ES-I3 (cell line): Measurements from ENCODE around the gene SV2C.
"Not testable (repeated sequence)": the region's sequence is repeated elsewhere in the genome, so short reads cannot be mapped to it uniquely, and the experiment has no call there.

Experiments used
- H3K36me3 ChIP-seq: 2 replicates; pipeline ENCODE4 v1.6.1; 2013; ENCODE audit warnings: mild to moderate bottlenecking, low read length, control low read depth, moderate library complexity; ENCODE audit not compliant: insufficient read depth
- H3K4me1 ChIP-seq: 2 replicates; pipeline ENCODE4 v1.6.1; 2013; ENCODE audit warnings: mild to moderate bottlenecking, control low read depth, low read length; ENCODE audit not compliant: insufficient read depth
- H3K9ac ChIP-seq: 2 replicates; pipeline ENCODE4 v1.6.1; 2013; ENCODE audit warnings: low read depth, mild to moderate bottlenecking, low read length, moderate library complexity
- H3K9me3 ChIP-seq: 2 replicates; pipeline ENCODE4 v1.6.1; 2013; ENCODE audit warnings: mild to moderate bottlenecking, low read length, moderate library complexity; ENCODE audit not compliant: control insufficient read depth, insufficient read depth

The SV2C gene

GRCh38 chr5:76084496-76085242 lies 1.5 kb downstream of the SV2C start:
- H3K4me1 ChIP-seq, result no peaks in the 10 kb centered on the region
- H3K36me3 ChIP-seq, result no peaks in the 10 kb centered on the region
- no peaks in the 10 kb centered on the region for H3K9me3 ChIP-seq
- peak overlapping the region; percentile 57; the same call in 1 of the 2 replicates for H3K9ac ChIP-seq

DNA sequence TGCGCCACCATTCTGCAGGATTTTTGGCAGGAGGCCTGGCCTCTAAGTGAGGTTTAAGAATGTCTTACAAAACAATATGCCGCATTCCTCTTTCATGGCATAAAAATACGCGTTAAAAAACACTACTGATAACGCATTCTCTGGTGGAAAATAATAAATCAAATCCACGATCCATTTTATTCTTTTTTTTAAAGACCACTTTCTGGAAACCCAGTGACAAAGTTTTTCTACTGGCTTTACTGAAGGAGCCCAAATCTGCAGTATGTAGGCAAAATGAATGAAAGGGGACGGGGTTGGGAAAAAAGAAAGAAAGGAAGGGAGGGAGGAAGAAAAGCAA lies 2.0 kb downstream of the SV2C start:
- Histone ChIP-seq H3K4me1 (no peaks in the 10 kb centered on the region), H3K9me3 (no peaks in the 10 kb centered on the region), H3K9ac (peak overlapping the region; percentile 39; the same call in 1 of the 2 replicates), H3K36me3 (no peaks in the 10 kb centered on the region)

- Histone ChIP-seq H3K4me1 (no peaks in the 10 kb centered on the region), H3K36me3 (no peaks in the 10 kb centered on the region), H3K9me3 (no peaks in the 10 kb centered on the region), H3K9ac (no peak overlapping the region)
Measured at GRCh38 chr5:76086095-76086494, 2.9 kb downstream of the SV2C start.

DNA sequence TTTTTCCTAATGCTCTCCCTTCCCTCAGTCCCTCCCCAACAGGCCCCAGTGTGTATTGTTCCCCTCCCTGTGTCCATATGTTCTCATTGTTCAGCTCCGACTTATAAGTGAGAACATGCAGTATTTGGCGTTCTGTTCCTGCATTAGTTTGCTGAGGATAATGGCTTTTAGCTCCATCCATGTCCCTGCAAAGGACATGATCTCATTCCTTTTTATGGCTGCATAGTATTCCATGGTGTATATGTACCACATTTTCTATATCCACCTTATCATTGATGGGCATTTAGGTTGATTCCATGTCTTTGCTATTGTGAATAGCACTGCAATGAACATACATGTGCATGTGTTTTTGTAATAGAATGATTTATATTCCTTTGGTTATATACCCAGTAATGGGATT lies 6.0 kb downstream of the SV2C start:
- H3K9ac ChIP-seq, H3K4me1 ChIP-seq, H3K36me3 ChIP-seq, H3K9me3 ChIP-seq: not testable (repeated sequence)

GRCh38 chr5:76091351-76091750 lies 8.2 kb downstream of the SV2C start:
- Histone ChIP-seq H3K9me3 (no peaks in the 10 kb centered on the region), H3K36me3 (no peaks in the 10 kb centered on the region), H3K4me1 (no peaks in the 10 kb centered on the region), H3K9ac (no peak overlapping the region)

- Histone ChIP-seq H3K9ac (no peak overlapping the region), H3K4me1 (no peaks in the 10 kb centered on the region), H3K9me3 (no peaks in the 10 kb centered on the region), H3K36me3 (no peaks in the 10 kb centered on the region)
Measured at GRCh38 chr5:76099286-76099702, 16.1 kb downstream of the SV2C start.

DNA sequence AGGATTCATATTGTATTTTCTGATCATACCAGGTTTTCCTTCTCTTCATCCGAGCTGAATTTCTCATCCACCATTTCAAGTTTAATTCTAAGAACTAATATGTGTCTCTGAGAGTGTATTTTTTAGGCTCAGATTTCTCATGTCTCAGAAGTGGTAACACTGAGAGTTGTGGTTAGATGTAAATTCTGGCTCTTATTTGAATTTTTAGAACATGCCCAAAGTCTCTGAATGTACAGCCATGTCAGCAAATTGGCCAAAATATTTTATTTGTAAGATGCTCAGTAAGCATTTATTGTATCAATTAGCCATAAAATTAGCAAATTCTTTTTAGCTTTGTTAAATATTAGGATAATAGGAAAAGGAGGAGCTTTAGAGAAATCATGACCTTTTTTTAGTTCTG lies 16.6 kb downstream of the SV2C start:
- Histone ChIP-seq H3K9me3 (no peaks in the 10 kb centered on the region), H3K9ac (no peak overlapping the region), H3K4me1 (no peaks in the 10 kb centered on the region), H3K36me3 (no peaks in the 10 kb centered on the region)

DNA sequence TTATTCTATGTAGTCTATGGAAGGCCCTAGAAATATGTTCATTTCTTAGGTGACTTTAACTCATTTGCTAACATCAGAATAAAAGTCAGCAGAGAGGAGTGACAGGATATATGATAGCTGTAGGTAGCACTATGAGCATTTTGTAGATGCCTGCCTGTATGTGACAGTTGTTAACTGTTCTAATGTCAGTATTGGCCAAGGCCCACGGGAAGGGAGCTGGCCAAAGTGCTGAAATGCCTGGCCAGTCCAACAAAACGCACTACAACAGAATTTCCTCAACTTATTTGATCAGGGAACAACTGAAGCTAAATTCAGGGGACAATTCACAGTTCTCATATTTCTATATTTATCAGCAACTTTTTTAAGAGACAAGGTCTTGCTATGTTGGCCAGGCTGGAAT lies 20.8 kb downstream of the SV2C start:
- Histone ChIP-seq H3K36me3 (no peaks in the 10 kb centered on the region), H3K9ac (no peak overlapping the region), H3K4me1 (no peaks in the 10 kb centered on the region), H3K9me3 (no peaks in the 10 kb centered on the region)

GRCh38 chr5:76106149-76106548 lies 23.0 kb downstream of the SV2C start:
- no peaks in the 10 kb centered on the region for H3K9me3 ChIP-seq
- H3K4me1 ChIP-seq, result no peaks in the 10 kb centered on the region
- no peak overlapping the region for H3K9ac ChIP-seq
- no peaks in the 10 kb centered on the region for H3K36me3 ChIP-seq

- no peaks in the 10 kb centered on the region for H3K4me1 ChIP-seq
- H3K9me3 ChIP-seq, result no peaks in the 10 kb centered on the region
- H3K36me3 ChIP-seq, result no peaks in the 10 kb centered on the region
Measured at GRCh38 chr5:76111477-76112174, 28.4 kb downstream of the SV2C start.

DNA sequence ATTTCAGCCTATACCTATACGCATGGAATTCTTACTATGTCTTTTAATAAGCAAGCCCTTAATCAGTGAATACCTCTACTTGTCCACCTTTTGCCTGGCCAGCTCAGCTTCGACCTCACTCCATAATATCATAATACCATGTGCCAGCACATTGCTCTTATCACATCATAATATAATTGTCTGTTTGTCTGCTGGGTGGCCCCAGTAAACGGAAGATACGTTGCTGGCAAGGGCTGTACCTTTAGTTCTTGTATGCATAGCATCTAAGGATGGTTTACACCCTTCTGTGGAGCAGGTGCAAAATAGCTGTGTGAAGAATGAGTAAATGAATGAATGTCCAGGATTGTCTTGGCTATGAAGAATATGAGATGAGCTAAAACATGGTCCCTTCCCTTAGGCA lies 29.9 kb downstream of the SV2C start:
- no peaks in the 10 kb centered on the region for H3K9me3 ChIP-seq
- H3K4me1 ChIP-seq, result no peaks in the 10 kb centered on the region
- H3K36me3 ChIP-seq, result no peaks in the 10 kb centered on the region
- no peak overlapping the region for H3K9ac ChIP-seq

More at GRCh38 chr5:76111477-76112174, 28.4 kb downstream of the SV2C start:
- no peak overlapping the region for H3K9ac ChIP-seq

- Histone ChIP-seq H3K9me3 (no peaks in the 10 kb centered on the region), H3K36me3 (no peaks in the 10 kb centered on the region), H3K4me1 (no peaks in the 10 kb centered on the region), H3K9ac (no peak overlapping the region)
Measured at GRCh38 chr5:76114179-76114851, 31.1 kb downstream of the SV2C start.

- H3K9ac ChIP-seq, result no peak overlapping the region
- no peaks in the 10 kb centered on the region for H3K9me3 ChIP-seq
- no peaks in the 10 kb centered on the region for H3K36me3 ChIP-seq
- H3K4me1 ChIP-seq, result no peaks in the 10 kb centered on the region
Measured at GRCh38 chr5:76125346-76125745, 42.2 kb downstream of the SV2C start.

DNA sequence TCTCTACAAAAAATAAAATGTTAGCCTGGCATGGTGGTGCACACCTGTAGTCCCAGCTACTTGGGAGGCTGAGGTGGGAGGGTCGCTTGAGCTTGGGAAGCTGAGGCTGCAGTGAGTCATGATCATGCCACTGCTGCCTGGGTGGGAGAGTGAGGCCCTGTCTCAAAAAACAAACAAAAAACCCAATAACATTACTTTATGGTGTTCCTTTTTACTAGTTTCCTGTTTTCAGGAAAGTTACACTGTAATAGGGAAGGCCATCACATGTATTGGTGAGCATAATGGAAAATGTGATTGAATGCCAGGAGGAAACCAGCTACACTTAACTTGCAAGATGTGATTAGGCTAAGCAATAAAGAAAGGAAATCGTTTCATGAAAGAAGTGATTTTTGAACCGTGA lies 42.7 kb downstream of the SV2C start:
- no peaks in the 10 kb centered on the region for H3K9me3 ChIP-seq
- H3K9ac ChIP-seq, result no peak overlapping the region
- H3K36me3 ChIP-seq, result no peaks in the 10 kb centered on the region
- no peaks in the 10 kb centered on the region for H3K4me1 ChIP-seq

GRCh38 chr5:76134003-76134402 lies 50.8 kb downstream of the SV2C start:
- Histone ChIP-seq H3K9ac (no peak overlapping the region), H3K9me3 (no peaks in the 10 kb centered on the region), H3K4me1 (no peaks in the 10 kb centered on the region), H3K36me3 (no peaks in the 10 kb centered on the region)
